Measurements from ENCODE around the gene JPT1.
"Not testable (repeated sequence)": the region's sequence is repeated elsewhere in the genome, so short reads cannot be mapped to it uniquely, and the experiment has no call there.

Gene JPT1

DNA sequence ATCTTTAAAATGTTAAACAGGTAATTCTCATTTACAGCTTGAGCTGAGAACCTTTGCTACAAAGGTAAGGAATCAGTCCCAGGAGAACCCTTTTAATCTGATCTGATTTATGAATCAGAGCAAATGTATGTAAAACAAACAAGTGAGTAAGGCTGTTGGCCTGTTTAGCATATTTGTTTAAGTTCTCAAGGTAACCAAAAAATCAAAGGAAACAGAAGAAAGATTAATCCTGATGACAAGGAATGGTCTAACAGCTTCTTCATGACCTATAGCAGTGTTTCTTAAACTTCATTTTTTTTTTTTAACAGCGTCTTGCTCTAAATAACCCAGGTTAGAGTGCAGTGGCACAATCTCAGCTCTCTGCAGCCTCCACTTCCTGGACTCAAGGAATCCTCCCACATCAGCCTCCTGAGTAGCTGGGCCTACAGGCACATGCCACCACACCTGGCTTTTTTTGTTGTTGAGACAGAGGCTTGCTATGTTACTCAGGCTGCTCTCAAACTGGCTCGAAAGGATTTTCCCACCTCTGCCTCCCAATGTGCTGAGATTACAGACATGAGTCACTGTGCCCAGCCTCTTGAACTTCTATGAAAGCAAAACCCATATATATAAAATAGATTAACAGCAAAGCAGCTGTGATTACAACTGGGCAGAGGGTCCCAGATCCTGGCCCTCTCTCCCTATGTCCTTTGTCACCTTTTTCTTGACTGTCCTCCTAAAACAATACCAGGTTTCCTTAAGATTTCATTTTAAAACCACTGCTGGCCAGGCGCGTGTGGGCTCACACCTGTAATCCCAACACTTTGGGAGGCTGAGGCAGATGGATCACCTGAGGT lies 5.1 kb upstream of the JPT1 start:
- no peak for DNase-seq (ENCODE audit: low read depth)
- no peak overlapping the region for H3K4me3 ChIP-seq (ENCODE audit: low read depth, low read length)

DNA sequence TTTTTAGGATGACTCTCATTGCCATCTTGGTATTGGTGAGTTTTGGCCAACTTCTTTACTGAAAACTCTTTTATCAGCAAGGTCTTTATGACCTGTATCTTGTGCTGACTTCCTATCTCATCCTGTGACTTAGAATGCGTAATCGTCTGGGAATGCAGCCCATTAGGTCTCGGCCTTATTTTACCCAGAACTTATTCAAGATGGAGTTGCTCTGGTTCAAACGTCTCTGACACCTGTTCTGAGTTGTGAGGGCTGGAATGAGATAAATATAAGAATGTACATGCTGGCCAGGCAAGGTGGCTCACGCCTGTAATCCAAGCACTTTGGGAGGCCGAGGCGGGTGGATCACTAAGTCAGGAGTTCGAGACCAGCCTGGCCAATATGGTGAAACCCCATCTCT lies 4.2 kb upstream of the JPT1 start:
- DNase-seq (ENCODE audit: low read depth); H3K4me3 ChIP-seq (ENCODE audit: low read depth, low read length): not testable (repeated sequence)

DNA sequence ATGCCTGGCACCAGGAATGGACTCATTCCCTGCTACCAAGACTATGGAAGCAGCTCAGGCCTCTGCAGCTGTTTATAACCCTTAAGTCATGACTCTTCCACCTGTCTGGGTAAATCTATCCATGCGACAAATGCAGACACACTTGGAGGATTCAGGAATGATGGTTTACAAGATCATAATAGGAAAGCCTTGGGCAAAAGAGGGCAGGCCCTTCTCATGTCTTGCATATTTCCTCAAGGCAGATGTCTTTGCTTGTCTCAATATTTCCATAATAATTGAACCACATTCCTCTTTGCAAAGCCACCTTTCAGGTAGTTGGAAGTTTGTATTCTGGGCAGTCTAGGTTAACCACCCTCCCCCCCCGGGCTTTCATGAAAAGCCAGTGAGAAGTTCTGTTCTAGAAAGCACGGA lies 884 bp upstream of the JPT1 start:
- H3K4me3 ChIP-seq (ENCODE audit: low read depth, low read length), result no peak overlapping the region
- DNase-seq (ENCODE audit: low read depth), result peak; percentile 30

DNA sequence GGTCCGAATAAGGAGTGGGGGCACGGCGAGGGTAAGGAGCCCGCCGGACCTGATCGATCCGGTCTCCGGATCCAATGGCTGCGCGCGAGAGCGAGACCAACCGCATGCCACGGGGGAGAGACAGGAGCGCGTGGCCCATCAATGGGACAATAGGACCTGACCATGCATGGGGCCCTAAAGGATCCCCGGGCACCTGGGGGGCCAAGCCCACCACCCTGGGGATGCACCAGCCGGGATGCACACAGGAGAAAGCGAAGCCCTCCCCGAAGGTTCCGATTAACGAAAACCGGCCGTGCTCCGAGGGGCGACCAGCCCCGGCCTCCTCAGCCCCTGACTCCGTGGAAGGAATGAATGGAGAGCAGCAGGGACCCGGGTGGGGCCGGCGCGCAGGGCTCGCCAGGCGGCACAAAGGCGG lies 525 bp downstream of the JPT1 start:
- DNase-seq (ENCODE audit: low read depth), result no peak
- H3K4me3 ChIP-seq (ENCODE audit: low read depth, low read length), result peak overlapping the region; percentile 98

DNA sequence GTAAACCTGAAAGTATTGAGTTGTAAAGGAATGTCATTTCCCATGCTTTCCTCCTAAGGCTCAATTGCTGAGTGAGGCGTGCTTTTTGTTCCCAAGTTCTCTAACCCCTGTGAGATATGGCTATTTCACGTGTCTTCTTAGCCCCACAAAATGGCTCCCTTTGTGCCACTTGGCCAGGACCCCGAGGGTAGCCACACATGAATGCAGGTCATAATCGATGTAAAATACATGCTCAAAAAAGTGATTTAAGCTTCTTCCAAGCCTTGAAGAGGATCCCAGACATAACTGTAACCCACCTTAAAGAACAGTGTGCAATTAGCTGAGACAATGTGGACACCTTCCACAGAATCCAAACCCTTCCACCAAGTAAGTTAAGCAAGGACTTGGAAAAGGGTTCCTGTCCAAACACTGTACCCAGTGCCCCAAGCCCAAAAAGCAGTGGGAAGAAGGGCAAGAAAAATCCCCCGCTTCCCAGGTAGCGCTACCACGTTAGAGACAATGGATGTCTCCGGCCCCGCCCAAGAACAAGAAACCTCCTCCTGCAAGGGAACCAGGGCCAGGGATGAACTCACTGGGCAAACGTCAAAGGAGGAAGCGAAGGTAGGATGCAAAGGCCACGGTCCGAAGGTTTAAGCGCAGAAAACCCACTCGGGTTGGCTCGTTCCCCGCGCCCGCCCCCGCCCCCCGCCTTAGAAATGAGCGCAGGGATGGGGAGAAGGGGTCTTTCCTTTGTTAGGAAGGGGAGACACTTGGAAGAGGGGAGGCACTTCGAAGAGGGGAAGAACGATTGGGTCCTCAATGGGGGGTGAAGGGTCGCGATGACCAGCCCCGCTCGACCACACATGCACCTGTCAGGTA lies 1.2 kb downstream of the JPT1 start:
- no peak for DNase-seq (ENCODE audit: low read depth)

DNA sequence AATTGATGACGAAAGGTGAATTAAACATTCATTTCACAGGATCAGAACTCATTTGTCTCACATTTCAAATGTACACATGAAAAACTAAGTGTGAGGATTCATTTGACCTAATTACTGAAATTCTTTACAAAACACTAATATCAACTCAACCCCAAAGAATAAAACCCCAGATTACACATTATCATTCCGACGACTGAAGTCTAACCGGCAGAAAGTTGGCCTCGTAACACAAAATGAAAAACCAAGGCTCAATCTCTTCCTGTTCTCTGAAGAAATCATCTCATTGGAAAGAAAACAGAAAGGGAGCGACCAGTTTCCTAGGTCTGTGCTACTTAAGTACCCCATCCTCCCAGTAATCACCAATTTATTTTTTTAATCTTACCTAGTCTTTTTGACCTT lies 1.8 kb downstream of the JPT1 start:
- no peak for DNase-seq (ENCODE audit: low read depth)

More for the DNA sequence above, 1.2 kb downstream of the JPT1 start:
- H3K4me3 ChIP-seq (ENCODE audit: low read depth, low read length), result peak overlapping the region; percentile 98

DNA sequence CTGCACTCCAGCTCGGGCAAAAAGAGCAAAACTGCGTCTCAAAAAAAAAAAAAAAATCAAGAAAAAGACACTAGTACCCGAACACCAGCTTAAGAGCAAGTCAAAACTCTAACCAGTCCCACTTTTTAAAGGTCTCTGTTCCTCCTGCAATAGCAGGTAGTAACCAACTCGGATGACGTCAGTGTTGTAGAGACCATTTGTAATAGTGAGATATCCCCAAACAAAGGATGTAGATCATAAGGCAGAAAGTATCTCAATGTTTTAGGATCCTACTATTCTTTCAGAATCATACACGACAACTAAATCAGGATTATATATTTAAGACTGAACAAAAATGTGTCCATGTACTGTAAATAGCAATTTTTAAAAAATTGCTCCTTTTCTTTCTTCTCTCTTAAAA lies 2.4 kb downstream of the JPT1 start:
- DNase-seq (ENCODE audit: low read depth), result no peak
- H3K4me3 ChIP-seq (ENCODE audit: low read depth, low read length), result no peak overlapping the region

More for the DNA sequence above, 1.8 kb downstream of the JPT1 start:
- H3K4me3 ChIP-seq (ENCODE audit: low read depth, low read length), result peak overlapping the region; percentile 98

DNA sequence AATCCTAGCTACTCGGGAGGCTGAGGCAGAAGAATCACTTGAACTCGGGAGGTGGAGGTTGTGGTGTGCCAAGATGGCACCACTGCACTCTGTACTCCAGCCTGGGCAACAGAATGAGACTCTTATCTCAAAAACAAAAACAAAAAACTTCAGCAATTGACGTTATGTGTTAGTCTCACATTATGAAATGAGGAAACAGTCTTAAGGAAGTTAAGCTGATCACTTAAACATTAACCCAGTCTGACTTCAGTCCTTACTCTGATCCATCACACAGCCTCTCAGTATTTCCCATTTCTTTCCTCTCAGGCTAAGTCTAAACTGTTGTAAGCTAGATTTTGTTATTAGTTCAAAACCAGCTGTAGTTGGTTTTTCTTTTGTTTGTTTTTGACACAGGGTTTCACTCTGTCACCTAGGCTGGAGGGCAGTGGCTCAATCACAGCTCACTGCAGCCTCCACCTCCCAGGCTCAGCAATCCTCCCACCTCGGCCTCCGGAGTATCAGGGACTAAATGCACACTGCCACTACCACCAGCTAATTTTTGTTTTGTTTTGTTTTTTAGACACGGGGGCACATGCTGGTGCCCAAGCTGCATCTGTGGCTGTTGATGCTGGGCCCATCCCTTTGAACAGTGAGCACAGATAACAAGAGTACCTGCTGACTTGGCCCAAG lies 6.3 kb downstream of the JPT1 start:
- H3K4me3 ChIP-seq (ENCODE audit: low read depth, low read length), result no peak overlapping the region
- no peak for DNase-seq (ENCODE audit: low read depth)

DNA sequence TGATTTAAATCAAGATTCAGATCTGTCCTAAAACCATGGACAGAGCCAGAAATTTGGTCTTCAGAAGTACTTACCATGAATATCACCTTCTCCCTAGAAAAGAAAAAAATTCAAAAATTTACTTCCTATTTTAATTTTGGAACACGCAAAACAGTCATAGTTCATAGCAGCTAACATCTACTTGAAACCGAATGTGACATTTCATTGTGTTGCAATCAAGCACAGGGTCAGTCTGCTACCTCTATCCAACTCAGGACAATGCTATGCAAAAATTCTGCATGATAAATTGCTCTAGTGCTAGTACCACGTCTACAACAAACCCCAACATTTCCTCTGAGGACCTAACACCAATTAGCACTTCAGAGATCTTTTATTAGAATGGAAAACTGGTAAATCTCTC lies 7.7 kb downstream of the JPT1 start:
- H3K4me3 ChIP-seq (ENCODE audit: low read depth, low read length), result no peak overlapping the region
- no peak for DNase-seq (ENCODE audit: low read depth)

DNA sequence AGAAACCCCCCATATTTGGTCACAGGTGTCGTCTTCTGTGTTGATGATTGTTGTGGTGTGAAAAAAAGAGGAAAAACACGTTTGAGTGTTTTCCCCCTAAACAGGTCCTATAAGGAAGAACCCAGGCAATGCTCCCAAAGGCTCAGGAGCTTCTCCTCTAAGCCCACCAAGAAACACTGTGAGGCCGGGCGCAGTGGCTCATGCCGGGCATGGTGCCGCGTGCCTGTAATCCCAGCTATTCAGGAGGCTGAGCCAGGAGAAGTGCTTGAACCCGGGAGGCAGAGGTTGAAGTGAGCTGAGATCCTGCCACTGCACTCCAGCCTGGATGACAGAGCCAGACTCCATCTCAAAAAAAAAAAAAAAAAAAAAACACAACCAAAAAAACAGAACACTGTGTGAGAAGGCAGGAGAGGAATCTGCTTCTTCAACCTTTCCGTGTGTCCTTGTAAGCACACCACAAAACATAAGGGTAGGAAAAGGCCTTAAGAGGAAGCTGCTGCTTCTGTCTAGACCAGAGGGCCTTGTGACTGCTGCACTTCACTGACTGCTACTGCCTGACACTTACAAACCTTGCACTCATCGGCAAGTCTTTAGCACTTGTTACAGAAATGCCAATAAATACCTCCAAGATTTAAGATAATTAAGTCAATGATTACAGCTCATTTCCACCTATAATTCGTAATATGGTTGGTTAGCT lies 9.3 kb downstream of the JPT1 start:
- DNase-seq (ENCODE audit: low read depth), result no peak
- H3K4me3 ChIP-seq (ENCODE audit: low read depth, low read length), result no peak overlapping the region

DNA sequence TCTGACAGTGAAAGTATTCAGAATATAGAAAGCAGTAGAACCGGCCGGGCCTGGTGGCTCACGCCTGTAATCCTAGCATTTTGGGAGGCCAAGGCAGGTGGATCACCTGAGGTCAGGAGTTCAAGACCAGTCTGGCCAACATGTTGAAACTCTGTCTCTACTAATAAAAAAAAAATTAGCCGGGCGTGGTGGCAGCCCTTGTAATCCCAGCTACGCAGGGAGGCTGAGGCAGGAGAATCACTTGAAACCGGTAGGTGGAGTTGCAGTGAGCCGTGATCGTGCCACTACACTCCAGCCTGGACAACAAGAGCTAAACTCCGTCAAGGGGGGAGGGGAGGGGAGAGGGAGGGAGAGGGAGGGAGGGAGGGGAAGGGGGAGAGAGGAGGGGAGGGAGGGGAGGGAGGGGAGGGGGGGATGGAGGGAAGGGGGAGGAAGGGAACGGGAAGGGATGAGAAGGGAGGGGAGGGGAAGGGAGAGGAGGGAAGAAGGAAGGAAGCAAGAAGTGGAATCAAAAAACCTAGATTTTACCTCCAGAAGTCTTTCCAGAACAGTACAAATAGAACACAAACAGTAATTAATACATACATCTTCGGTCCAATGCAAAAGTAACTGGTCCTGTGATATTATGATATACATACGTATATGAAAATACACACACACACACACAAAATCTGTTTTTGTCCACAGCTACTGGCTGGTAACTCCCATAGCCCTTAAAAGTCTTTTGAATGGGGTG lies 11.9 kb downstream of the JPT1 start:
- H3K4me3 ChIP-seq (ENCODE audit: low read depth, low read length), result no peak overlapping the region
- DNase-seq (ENCODE audit: low read depth), result no peak

DNA sequence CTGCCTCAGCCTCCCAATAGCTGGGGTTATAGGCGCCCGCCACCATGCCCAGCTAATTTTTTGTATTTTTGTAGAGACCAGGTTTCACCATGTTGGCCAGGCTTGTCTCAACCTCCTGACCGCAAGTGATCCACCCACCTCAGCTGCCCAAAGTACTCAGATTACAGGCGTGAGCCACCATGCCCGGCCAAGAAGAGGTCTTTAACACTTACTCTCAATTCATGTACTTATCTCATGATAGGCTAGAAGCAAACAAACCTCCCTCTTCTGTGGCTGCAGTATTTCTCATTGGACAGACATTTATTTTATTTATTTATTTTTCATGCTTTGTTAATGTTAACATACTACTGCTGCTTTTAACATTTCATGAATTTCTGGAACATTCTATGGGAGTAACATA lies 15.8 kb downstream of the JPT1 start:
- no peak overlapping the region for H3K4me3 ChIP-seq (ENCODE audit: low read depth, low read length)
- DNase-seq (ENCODE audit: low read depth), result no peak

DNA sequence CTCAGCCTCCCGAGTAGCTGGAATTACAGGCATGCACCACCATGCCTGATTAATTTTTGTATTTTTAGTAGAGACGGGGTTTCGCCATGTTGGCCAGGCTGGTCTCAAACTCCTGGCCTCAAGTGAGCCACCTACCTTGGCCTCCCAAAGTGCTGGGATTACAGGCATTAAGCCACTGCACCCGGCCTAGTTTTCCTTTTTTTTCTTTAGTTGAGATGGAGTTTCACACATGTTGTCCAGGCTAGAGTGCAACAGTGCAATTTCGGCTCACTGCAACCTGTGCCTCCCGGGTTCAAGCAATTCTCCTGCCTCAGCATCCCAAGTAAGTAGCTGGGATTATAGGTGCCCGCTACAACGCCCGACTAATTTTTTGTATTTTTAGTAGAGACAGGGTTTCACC lies 16.6 kb downstream of the JPT1 start:
- not testable (repeated sequence) for DNase-seq (ENCODE audit: low read depth)

DNA sequence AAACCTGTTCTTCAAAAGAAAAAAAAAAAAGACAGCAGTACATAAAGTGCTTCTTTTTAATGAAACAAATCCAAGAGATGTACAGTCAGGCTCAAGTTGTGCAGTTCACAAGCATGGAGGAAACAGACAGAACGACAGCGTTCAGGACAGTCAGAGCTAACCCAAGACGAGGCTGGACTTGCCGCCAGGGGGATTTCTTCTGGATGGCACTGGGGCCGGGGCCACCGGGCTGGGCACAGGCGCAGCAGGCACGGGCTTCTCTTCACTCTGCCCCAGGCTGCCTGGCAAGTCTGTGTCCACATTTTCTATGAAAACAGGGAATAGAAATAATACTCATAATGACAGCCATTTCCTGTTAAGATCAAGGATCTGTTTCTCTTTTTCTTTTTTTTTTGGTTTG lies 18.4 kb downstream of the JPT1 start:
- no peak for DNase-seq (ENCODE audit: low read depth)
- no peak overlapping the region for H3K4me3 ChIP-seq (ENCODE audit: low read depth, low read length)

More for the DNA sequence above, 16.6 kb downstream of the JPT1 start:
- H3K4me3 ChIP-seq (ENCODE audit: low read depth, low read length), result not testable (repeated sequence)

DNA sequence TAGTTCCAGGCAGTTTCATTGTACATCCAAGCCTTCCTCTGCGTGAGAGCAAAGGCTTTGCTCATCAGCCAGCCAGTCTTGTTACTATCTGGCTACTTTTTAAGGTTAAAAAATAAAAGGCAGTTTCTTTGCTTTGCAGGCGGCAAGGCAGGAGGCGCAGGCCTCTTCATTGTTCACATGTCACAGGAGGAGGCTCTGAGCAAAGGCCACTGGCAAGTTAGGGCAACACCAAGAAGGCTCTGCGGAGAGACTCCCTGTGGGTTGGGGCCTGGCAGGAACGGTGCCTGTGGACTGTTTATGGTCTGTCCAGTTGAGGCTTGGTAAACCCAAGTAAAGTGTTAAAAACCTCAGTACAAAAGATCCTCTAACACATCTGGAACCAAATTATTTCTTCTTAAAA lies 18.9 kb downstream of the JPT1 start:
- no peak for DNase-seq (ENCODE audit: low read depth)
- no peak overlapping the region for H3K4me3 ChIP-seq (ENCODE audit: low read depth, low read length)

DNA sequence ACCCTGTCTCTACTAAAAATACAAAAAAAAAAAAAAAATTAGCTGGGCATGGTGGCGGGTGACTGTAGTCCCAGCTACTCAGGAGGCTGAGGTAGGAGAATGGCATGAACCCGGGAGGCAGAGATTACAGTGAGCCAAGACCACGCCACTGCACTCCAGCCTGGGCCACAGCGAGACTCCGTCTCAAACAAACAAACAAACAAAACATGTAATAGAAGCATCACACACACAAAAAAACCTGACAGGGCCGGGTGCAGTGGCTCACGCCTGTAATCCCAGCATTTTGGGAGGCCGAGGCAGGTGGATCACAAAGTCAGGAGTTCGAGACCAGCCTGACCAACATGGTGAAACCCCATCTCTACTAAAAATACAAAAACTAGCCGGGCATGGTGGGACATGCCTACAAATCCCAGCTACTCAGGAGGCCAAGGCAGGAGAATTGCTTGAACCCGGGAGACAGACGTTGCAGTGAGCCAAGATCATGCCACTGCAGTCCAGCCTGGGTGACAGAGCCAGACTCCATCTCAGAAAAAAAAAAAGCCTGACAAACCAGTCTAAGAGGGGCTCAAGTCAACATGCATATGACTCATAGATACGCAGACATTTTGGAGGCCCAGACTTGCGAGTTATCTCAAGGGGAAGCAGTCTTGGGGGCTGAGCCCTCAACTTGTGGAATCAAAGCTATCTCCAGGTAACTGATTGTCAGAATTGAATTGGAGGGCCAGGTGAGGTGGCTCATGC lies 20.5 kb downstream of the JPT1 start:
- H3K4me3 ChIP-seq (ENCODE audit: low read depth, low read length); DNase-seq (ENCODE audit: low read depth): not testable (repeated sequence)

DNA sequence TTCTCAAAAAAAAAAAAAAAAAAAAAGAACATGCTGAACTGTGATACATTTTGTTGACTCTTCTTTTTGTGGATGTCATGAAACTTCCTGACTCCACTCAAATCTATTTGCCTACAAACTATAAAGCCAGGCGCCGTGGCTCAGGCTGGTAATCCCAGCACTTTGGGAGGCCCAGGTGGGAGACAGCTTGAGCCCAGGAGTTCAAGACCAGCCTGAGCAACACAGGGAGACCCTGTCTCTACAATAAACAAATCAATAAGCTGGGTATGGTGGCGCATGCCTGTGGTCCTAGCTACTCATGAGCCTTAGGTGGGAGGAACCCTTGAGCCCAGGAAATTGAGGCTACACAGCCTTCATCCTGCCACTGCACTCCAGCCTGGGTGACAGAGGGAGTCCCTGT lies 21.3 kb downstream of the JPT1 start:
- no peak for DNase-seq (ENCODE audit: low read depth)
- no peak overlapping the region for H3K4me3 ChIP-seq (ENCODE audit: low read depth, low read length)
